Mesenchymal stem cell (in vitro differentiated cells and primary cell): ENCODE measurements around the gene ZFP36.

ENCODE experiments used
- DNase-seq: peaks from one replicate; pipeline ENCODE4 v3.0.0-alpha.2; 2013
- H2AFZ ChIP-seq: one replicate; pipeline ENCODE4 v1.6.1; 2013; ENCODE audit warnings: low read depth, mild to moderate bottlenecking, control low read depth, inconsistent platforms, low read length, moderate library complexity
- H2AK5ac ChIP-seq: 2 replicates; pipeline ENCODE4 v1.6.1; 2013; ENCODE audit warnings: low read length, moderate library complexity, mild to moderate bottlenecking, inconsistent platforms; ENCODE audit not compliant: severe bottlenecking
- H2BK120ac ChIP-seq: one replicate; pipeline ENCODE4 v1.6.1; 2013; ENCODE audit warnings: low read depth, mild to moderate bottlenecking, inconsistent platforms, low read length, moderate library complexity
- H2BK12ac ChIP-seq, 2 experiments: one replicate each; pipeline ENCODE4 v1.6.1; 2013; ENCODE audit warnings: inconsistent platforms in 2 of 2, low read length in 2 of 2, mild to moderate bottlenecking in 2 of 2, moderate library complexity in 2 of 2, control low read depth in 1 of 2
- H2BK15ac ChIP-seq: one replicate; pipeline ENCODE4 v1.6.1; 2013; ENCODE audit warnings: mild to moderate bottlenecking, low read depth, inconsistent platforms; ENCODE audit not compliant: poor library complexity, severe bottlenecking
- H2BK5ac ChIP-seq: 2 replicates; pipeline ENCODE4 v1.6.1; 2013; ENCODE audit warnings: low read depth, mild to moderate bottlenecking, low read length, control low read depth, inconsistent platforms; ENCODE audit not compliant: poor library complexity, severe bottlenecking
- H3K14ac ChIP-seq, 2 experiments: one replicate each; pipeline ENCODE4 v1.6.1; 2013; ENCODE audit warnings: inconsistent platforms in 2 of 2, low read length in 2 of 2, control low read depth in 1 of 2, mild to moderate bottlenecking in 1 of 2, moderate library complexity in 1 of 2
- H3K18ac ChIP-seq, 2 experiments: one replicate each; pipeline ENCODE4 v1.6.1; 2013; ENCODE audit warnings: inconsistent platforms in 2 of 2, low read length in 2 of 2, control low read depth in 1 of 2, low read depth in 1 of 2, mild to moderate bottlenecking in 1 of 2
- H3K23ac ChIP-seq, 2 experiments: one replicate each; pipeline ENCODE4 v1.6.1; 2013; ENCODE audit warnings: inconsistent platforms in 2 of 2, low read length in 2 of 2, mild to moderate bottlenecking in 2 of 2, moderate library complexity in 2 of 2, control low read depth in 1 of 2
- H3K27ac ChIP-seq: 2 replicates; pipeline ENCODE4 v1.5.1; 2013; ENCODE audit warnings: mild to moderate bottlenecking, moderate library complexity, low read length, control low read depth, inconsistent platforms; ENCODE audit not compliant: poor library complexity, severe bottlenecking
- H3K27me3 ChIP-seq, 2 experiments: 2 replicates each; pipeline versions ENCODE4 v1.6.1 to v1.7.0; 2013; ENCODE audit warnings: low read length in 2 of 2, mild to moderate bottlenecking in 2 of 2, moderate library complexity in 2 of 2, control low read depth in 1 of 2, inconsistent platforms in 1 of 2; ENCODE audit not compliant: control insufficient read depth in 1 of 2, insufficient read depth in 1 of 2
- H3K36me3 ChIP-seq, 2 experiments: 2 replicates each; pipeline versions ENCODE4 v1.6.1 to v1.7.0; 2013; ENCODE audit warnings: low read length in 2 of 2, control low read depth in 1 of 2, inconsistent platforms in 1 of 2, low read depth in 1 of 2, mild to moderate bottlenecking in 1 of 2; ENCODE audit not compliant: insufficient read depth in 2 of 2, control insufficient read depth in 1 of 2
- H3K4ac ChIP-seq, 2 experiments: one replicate each; pipeline ENCODE4 v1.6.1; 2013; ENCODE audit warnings: inconsistent platforms in 2 of 2, low read length in 2 of 2, mild to moderate bottlenecking in 2 of 2, moderate library complexity in 2 of 2, control low read depth in 1 of 2, low read depth in 1 of 2
- H3K4me1 ChIP-seq: 2 replicates; pipeline ENCODE4 v1.6.1; 2013; ENCODE audit warnings: low read depth, low read length, control low read depth; ENCODE audit not compliant: control insufficient read depth, insufficient read depth
- H3K4me2 ChIP-seq: 2 replicates; pipeline ENCODE4 v1.6.1; 2013; ENCODE audit warnings: low read length, mild to moderate bottlenecking, inconsistent platforms; ENCODE audit not compliant: poor library complexity, severe bottlenecking
- H3K4me3 ChIP-seq, 2 experiments: 2 replicates each; pipeline versions ENCODE4 v1.5.1 to v1.7.0; 2013; ENCODE audit warnings: low read length in 2 of 2, mild to moderate bottlenecking in 2 of 2, control low read depth in 1 of 2, low read depth in 1 of 2; ENCODE audit not compliant: insufficient read depth in 1 of 2
- H3K79me1 ChIP-seq: replicated peaks from 2 replicates; pipeline ENCODE4 v1.6.1; 2013; ENCODE audit warnings: mild to moderate bottlenecking, control low read depth, low read length, inconsistent platforms; ENCODE audit not compliant: poor library complexity, severe bottlenecking
- H3K9ac ChIP-seq: 2 replicates; pipeline ENCODE4 v1.7.0; 2013; ENCODE audit warnings: mild to moderate bottlenecking, low read length, moderate library complexity
- H3K9me3 ChIP-seq: 2 replicates; pipeline ENCODE4 v1.7.0; 2013; ENCODE audit warnings: mild to moderate bottlenecking, low read length; ENCODE audit not compliant: control insufficient read depth
- H4K8ac ChIP-seq: one replicate; pipeline ENCODE4 v1.6.1; 2013; ENCODE audit warnings: inconsistent platforms, mild to moderate bottlenecking, low read length, moderate library complexity
- H4K91ac ChIP-seq: one replicate; pipeline ENCODE4 v1.6.1; 2013; ENCODE audit warnings: mild to moderate bottlenecking, low read length, inconsistent platforms
- WGBS: methylation state at CpG from one replicate; pipeline ENCODE4 v1.1.7; 2013; ENCODE audit warnings: mixed read lengths; 5-methylcytosine and 5-hydroxymethylcytosine counted together

The ZFP36 gene

DNA sequence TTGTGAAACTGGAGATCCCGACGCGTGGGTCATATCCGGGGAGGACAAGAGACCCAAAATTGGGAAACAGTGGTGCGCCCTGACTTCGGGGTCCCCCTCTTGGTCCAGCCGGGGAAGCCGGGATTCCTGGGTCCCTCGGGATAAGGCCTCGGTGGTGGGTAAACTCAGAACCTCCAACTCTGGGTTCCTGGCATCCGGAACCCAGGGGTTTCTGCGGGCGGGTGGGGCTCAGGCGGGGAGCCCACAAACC is 688 bp downstream of the ZFP36 start:
- H3K9me3 ChIP-seq = no peaks in the 10 kb centered on the region
- no peak overlapping the region for H3K23ac ChIP-seq
- H2BK120ac ChIP-seq = peak overlapping the region; percentile 71
- no peak overlapping the region for H4K8ac ChIP-seq
- 6% methylated on average over 14 of the region's 14 CpGs for WGBS
- no peak overlapping the region for H3K14ac ChIP-seq
- H3K27ac ChIP-seq = peak overlapping the region; percentile 92
- H3K4me2 ChIP-seq = peak overlapping the region; percentile 60
- no peak for DNase-seq
- no peak overlapping the region for H2AFZ ChIP-seq
- H3K4me1 ChIP-seq = peaks cover 43% of the 10 kb centered on the region
- H4K91ac ChIP-seq = no peak overlapping the region
- no peaks in the 10 kb centered on the region for H3K27me3 ChIP-seq
- peak overlapping the region; percentile 98 for H3K9ac ChIP-seq
- peak overlapping the region; percentile 30 for H2BK15ac ChIP-seq
- H2BK12ac ChIP-seq = no peak overlapping the region
- no peaks in the 10 kb centered on the region for H3K79me1 ChIP-seq
- peak overlapping the region in 1 of 2 experiments; percentile 94 for H3K4ac ChIP-seq
- no peak overlapping the region for H2BK5ac ChIP-seq
- peak overlapping the region; percentile 88 to 95 for H3K4me3 ChIP-seq
- no peak overlapping the region for H2AK5ac ChIP-seq
- H3K18ac ChIP-seq = peak overlapping the region; percentile 94 to 97
- H3K36me3 ChIP-seq = peaks cover 13 to 15% of the 10 kb centered on the region in 2 experiments

DNA sequence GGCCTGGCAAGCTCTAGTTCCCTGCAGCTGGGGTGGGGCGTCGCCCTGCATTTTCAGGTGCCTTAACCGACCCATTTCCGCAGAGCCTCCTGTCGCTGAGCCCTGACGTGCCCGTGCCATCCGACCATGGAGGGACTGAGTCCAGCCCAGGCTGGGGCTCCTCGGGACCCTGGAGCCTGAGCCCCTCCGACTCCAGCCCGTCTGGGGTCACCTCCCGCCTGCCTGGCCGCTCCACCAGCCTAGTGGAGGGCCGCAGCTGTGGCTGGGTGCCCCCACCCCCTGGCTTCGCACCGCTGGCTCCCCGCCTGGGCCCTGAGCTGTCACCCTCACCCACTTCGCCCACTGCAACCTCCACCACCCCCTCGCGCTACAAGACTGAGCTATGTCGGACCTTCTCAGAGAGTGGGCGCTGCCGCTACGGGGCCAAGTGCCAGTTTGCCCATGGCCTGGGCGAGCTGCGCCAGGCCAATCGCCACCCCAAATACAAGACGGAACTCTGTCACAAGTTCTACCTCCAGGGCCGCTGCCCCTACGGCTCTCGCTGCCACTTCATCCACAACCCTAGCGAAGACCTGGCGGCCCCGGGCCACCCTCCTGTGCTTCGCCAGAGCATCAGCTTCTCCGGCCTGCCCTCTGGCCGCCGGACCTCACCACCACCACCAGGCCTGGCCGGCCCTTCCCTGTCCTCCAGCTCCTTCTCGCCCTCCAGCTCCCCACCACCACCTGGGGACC is 1.2 kb downstream of the ZFP36 start:
- Histone ChIP-seq H3K79me1 (no peaks in the 10 kb centered on the region), H3K36me3 (peaks cover 13 to 15% of the 10 kb centered on the region in 2 experiments), H3K27me3 (no peaks in the 10 kb centered on the region), H3K4me2 (peak overlapping the region; percentile 60), H3K27ac (peak overlapping the region; percentile 92), H2BK15ac (peak overlapping the region; percentile 12), H3K14ac (peak overlapping the region in 1 of 2 experiments; percentile 45), H3K4me1 (peaks cover 39% of the 10 kb centered on the region), H4K8ac (no peak overlapping the region), H3K9ac (peak overlapping the region; percentile 98), H2BK5ac (no peak overlapping the region), H3K23ac (no peak overlapping the region), H3K4me3 (peak overlapping the region; percentile 88 to 95), H3K4ac (no peak overlapping the region), H3K18ac (peak overlapping the region in 1 of 2 experiments; percentile 40), H2BK12ac (no peak overlapping the region), H4K91ac (peak overlapping the region; percentile 53), H2AFZ (no peak overlapping the region), H2AK5ac (no peak overlapping the region), H3K9me3 (no peaks in the 10 kb centered on the region), H2BK120ac (peak overlapping the region; percentile 71)
- 55% methylated on average over 40 of the region's 40 CpGs for WGBS
- DNase-seq = peak; percentile 57

DNA sequence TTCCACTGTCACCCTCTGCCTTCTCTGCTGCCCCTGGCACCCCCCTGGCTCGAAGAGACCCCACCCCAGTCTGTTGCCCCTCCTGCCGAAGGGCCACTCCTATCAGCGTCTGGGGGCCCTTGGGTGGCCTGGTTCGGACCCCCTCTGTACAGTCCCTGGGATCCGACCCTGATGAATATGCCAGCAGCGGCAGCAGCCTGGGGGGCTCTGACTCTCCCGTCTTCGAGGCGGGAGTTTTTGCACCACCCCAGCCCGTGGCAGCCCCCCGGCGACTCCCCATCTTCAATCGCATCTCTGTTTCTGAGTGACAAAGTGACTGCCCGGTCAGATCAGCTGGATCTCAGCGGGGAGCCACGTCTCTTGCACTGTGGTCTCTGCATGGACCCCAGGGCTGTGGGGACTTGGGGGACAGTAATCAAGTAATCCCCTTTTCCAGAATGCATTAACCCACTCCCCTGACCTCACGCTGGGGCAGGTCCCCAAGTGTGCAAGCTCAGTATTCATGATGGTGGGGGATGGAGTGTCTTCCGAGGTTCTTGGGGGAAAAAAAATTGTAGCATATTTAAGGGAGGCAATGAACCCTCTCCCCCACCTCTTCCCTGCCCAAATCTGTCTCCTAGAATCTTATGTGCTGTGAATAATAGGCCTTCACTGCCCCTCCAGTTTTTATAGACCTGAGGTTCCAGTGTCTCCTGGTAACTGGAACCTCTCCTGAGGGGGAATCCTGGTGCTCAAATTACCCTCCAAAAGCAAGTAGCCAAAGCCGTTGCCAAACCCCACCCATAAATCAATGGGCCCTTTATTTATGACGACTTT is 2.0 kb downstream of the ZFP36 start:
- Histone ChIP-seq H3K18ac (peak overlapping the region in 1 of 2 experiments; percentile 30), H2AFZ (no peak overlapping the region), H3K27ac (peak overlapping the region; percentile 17), H3K9ac (peak overlapping the region; percentile 98), H3K9me3 (no peaks in the 10 kb centered on the region), H3K36me3 (peaks cover 13 to 15% of the 10 kb centered on the region in 2 experiments), H2AK5ac (no peak overlapping the region), H4K8ac (no peak overlapping the region), H2BK120ac (no peak overlapping the region), H3K23ac (no peak overlapping the region), H2BK5ac (no peak overlapping the region), H3K4me1 (peaks cover 33% of the 10 kb centered on the region), H3K4ac (no peak overlapping the region), H3K4me3 (peak overlapping the region; percentile 88 to 95), H3K79me1 (no peaks in the 10 kb centered on the region), H3K14ac (peak overlapping the region in 1 of 2 experiments; percentile 44), H2BK15ac (peak overlapping the region; percentile 12), H2BK12ac (no peak overlapping the region), H3K27me3 (no peaks in the 10 kb centered on the region), H3K4me2 (peak overlapping the region; percentile 60), H4K91ac (no peak overlapping the region)
- WGBS = 76% methylated on average over 18 of the region's 20 CpGs
- DNase-seq = peak; percentile 77
